Activated naive CD4-positive, alpha-beta T cell treated with anti-CD3 and anti-CD28 coated beads, Interleukin-2, amount 50 U/mL, for 72 hours (primary cell): ENCODE data around the gene SYNGAP1. TPM values are rescaled to one million over a fixed set of nuclear protein-coding genes. Genes with fewer than 3 reads are reported as not detected.
"Not testable (repeated sequence)": the region's sequence is repeated elsewhere in the genome, so short reads cannot be mapped to it uniquely, and the experiment has no call there.

Source experiments
- ATAC-seq, 2 donors: fragments of 150-1000 bp; cut with Tn5 transposase; 2 replicates each; pipeline ENCODE4 v1.10.0; 2021; ENCODE audit warnings: mild to moderate bottlenecking in 2 of 2, moderate library complexity in 2 of 2
- DNase-seq, 2 donors: peaks; one replicate each; pipeline ENCODE4 v3.0.0; 2021 to 2022; ENCODE audit warnings: low spot score in 2 of 2
- H3K27ac Mint-ChIP-seq, 2 donors: one replicate each; pipeline ENCODE4 v1.8.0; 2022; ENCODE audit warnings: mild to moderate bottlenecking in 2 of 2, mixed read lengths in 2 of 2
- H3K36me3 Mint-ChIP-seq, 2 donors: one replicate each; pipeline ENCODE4 v1.8.0; 2022; ENCODE audit warnings: mixed read lengths in 2 of 2
- H3K9me3 Mint-ChIP-seq, 2 donors: one replicate each; pipeline ENCODE4 v1.8.0; 2022; ENCODE audit warnings: mixed read lengths in 2 of 2
- total RNA-seq, 2 donors: library from RNA; stranded (reverse); gene quantifications; one replicate each; pipeline ENCODE4 v1.2.3, GENCODE V29; 2022

The SYNGAP1 gene
- 10 to 100 TPM; 70.5 to 71.7 TPM for total RNA-seq

DNA sequence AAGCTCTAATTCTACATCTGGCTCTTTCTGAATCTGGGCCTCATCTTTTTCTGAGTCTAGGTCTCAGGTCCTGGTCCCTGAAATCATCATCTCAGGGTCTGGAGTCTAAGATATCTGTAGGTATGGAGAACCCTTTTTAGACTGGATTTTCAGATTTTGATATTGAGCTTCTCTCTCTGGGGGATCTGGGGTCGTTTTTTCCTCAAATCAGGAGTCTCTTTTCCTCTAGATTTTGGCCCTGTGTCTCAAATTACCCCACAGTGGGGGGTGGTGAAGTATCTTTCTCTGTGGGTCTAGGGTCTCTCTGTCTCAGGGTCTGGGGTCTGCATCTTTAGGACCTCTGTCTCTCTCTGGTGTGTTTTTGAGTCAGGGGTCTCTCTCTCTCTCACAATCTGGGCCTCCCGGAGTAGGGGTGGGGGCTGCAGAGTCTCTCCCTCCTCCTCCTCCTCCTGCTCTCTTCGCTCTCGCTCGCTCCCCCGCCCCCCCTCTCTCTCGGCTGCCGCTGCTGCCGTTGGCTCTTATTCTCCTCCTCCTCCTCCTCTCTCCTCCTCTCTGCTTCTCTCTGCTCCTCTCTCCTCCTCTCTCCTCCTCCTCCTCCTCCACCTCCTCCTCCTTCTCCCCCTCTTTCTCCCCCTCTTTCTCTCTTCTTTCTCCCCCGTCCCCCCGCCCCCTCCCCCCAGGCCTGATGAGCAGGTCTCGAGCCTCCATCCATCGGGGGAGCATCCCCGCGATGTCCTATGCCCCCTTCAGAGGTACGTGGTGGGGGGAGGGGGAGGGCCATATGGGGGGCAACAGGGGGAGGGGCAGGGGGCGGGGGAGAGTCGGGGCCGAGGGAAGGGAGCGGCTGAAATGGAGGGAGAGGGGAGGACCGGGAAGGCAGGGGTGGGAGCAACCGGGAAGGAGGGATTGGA, at the start of gene SYNGAP1:
Gene SYNGAP1, plus strand, starts transcription at position 486 of the 911 bp plus-strand sequence. Its CDS starts 200 bp downstream, at position 686.
- peaks cover 30 to 39% of the 10 kb centered on the region in 2 donors for H3K36me3 Mint-ChIP-seq
- DNase-seq (peak in 1 of 2 donors; percentile 27), ATAC-seq (no peak)
- no peaks in the 10 kb centered on the region for H3K9me3 Mint-ChIP-seq
- peak within 1 kb of the TSS; percentile 99 to 100 for H3K27ac Mint-ChIP-seq

DNA sequence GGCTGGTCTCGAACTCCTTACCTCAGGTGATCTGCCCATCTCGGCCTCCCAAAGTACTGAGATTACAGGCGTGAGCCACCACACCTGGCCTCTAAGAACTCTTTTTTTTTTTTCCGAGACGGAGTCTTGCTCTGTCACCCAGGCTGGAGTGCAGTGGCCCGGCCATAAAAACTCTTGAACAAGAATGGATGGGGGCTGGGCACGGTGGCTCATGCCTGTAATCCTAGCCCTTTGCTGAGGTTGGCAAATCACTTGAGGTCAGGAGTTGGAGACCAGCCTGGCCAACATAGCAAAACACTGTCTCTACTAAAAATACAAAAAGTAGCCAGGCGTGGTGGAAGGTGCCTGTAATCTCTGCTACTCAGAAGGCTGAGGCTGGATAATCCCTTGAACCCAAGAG, 48.0 kb upstream of the SYNGAP1 start:
- not testable (repeated sequence) for H3K27ac Mint-ChIP-seq, H3K9me3 Mint-ChIP-seq, H3K36me3 Mint-ChIP-seq, ATAC-seq, DNase-seq

DNA sequence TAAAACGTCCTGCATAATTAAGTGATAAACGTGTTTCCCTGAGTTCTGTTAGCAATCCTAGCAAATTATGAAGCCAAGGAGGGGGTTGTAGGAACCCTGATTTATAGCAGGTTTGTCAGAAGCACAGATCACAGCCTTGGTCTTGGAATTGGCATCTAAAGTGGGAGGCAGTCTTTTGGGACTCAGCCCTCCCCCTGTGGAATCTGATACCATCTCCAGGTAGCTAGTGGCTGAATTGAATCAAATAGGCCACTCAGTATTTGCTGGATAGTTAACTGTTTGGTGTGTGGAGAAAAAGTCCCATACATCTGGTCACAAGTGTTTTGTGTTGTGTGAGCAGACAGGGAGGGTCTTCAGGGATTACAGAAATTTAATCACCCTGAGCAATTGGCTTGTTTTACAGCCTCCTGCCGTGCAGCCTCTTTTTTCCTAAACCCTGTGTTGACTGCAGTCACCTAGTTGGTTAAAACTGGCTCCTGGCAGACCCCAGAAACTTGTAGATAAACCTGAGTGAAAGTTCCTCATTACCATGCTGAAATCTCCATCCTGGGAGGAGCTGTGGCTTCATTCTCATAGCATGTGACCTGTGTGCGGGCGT, 47.2 kb upstream of the SYNGAP1 start:
- DNase-seq = no peak
- Mint-ChIP-seq H3K36me3 (no peaks in the 10 kb centered on the region), H3K9me3 (no peaks in the 10 kb centered on the region)

DNA sequence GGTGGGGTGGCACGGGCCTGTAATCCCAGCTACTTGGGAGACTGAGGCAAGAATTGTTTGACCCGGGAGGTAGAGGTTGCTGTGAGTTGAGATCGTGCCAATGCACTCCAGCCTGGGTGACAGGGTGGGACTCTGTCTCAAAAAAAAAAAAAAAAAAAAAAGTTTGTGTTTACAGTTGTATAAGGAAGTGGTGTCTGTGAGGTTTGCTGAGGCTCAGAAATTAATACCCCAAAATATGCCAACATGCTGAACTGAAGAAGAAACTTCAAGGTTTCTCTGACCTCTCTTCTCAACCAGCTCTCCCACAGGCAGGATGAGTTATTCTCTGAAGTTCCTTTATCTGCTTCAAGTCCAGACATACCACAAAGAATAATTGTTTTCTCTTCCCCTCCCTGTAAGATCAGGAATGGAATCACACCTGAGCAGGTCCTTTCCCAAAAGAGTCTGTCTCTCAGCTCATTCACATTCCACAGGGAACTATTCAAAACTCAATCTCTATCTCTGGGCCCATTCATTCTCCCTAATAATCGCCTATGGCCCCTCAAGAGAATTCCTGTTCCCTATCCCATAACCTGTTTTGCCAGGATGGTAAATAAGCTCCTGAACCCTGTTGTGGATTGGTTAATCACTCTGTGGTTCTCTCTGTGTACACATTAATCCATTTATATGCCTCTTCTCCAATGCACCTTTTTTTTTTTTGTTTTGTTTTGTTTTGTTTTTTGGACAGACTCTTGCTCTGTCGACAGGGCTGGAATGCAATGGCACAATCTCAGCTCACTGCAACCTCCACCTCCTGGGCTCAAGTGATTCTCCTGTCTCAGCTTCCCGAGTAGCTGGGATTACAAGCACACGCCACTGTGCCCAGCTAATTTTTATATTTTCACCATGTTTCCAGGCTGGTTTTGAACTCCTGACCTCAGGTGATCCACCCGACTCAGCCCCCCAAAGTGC, 45.6 kb upstream of the SYNGAP1 start:
- H3K36me3 Mint-ChIP-seq = no peaks in the 10 kb centered on the region
- DNase-seq (no peak), ATAC-seq (no peak)
- peak overlapping the region in 1 of 2 donors; percentile 47 for H3K27ac Mint-ChIP-seq
- no peaks in the 10 kb centered on the region for H3K9me3 Mint-ChIP-seq

More for the DNA sequence above, 47.2 kb upstream of the SYNGAP1 start:
- no peak for ATAC-seq
- H3K27ac Mint-ChIP-seq = no peak overlapping the region

DNA sequence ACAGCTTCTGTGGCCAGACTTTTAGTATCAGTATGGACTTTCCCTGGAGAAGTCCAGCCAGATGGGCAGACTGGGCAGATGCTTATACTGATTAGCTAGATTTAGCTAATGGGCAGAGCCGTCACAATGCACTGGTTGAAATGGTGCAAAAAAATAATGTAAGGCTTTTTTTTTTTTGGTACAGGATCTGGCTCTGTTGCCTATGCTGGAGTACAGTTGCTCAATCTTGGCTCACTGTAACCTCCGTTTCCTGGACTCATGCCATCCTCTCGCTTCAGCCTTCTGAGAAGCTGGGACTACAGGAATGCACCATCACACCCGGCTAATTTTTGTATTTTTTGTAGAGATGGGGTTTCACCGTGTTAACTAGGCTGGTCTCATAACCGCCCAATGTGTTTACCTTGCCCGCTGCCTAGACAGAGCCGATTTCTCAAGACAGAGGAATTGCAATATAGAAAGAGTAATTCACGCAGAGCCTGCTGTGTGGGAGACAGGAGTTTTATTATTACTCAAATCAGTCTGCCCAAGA, 44.7 kb upstream of the SYNGAP1 start:
- Mint-ChIP-seq H3K9me3 (no peaks in the 10 kb centered on the region), H3K36me3 (no peaks in the 10 kb centered on the region), H3K27ac (no peak overlapping the region)
- ATAC-seq (no peak), DNase-seq (no peak)

DNA sequence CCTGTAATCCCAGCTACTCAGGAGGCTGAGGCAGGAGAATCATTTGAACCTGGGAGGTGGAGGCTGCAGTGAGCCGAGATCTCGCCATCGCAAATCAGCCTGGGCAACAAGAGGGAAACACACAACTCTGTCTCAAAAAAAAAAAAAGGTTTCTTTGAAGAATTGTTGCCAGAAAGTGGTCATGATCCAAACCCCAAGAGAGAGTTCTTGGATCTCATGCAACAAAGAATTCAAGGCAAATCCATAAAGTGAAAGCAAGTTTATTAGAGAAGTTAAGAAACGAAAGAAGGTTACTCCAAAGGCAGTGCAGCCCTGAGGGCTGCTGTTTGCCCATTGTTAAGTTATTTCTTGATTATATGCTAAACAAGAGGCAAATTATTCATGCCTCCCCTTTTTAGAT, 42.7 kb upstream of the SYNGAP1 start:
- no peaks in the 10 kb centered on the region for H3K36me3 Mint-ChIP-seq
- no peaks in the 10 kb centered on the region for H3K9me3 Mint-ChIP-seq
- no peak overlapping the region for H3K27ac Mint-ChIP-seq
- no peak for DNase-seq
- no peak for ATAC-seq

DNA sequence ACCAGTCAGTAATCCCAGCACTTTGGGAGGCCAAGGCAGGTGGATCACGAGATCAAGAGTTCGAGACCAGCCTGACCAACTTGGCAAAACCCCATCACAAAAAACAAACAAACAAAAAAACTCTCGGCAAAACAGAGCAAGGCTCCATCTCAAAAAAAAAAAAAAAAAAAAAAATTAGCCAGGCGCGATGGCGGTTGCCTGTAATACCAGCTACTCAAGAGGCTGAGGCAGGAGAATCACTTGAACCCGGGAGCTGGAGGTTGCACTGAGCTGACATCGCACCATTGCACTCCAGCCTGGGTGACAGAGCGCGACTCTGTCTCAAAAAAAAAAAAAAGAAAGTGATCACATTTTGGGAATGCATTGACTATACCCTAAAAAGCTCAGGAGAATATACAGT, 40.7 kb upstream of the SYNGAP1 start:
- H3K36me3 Mint-ChIP-seq, ATAC-seq, H3K27ac Mint-ChIP-seq, DNase-seq, H3K9me3 Mint-ChIP-seq: not testable (repeated sequence)

DNA sequence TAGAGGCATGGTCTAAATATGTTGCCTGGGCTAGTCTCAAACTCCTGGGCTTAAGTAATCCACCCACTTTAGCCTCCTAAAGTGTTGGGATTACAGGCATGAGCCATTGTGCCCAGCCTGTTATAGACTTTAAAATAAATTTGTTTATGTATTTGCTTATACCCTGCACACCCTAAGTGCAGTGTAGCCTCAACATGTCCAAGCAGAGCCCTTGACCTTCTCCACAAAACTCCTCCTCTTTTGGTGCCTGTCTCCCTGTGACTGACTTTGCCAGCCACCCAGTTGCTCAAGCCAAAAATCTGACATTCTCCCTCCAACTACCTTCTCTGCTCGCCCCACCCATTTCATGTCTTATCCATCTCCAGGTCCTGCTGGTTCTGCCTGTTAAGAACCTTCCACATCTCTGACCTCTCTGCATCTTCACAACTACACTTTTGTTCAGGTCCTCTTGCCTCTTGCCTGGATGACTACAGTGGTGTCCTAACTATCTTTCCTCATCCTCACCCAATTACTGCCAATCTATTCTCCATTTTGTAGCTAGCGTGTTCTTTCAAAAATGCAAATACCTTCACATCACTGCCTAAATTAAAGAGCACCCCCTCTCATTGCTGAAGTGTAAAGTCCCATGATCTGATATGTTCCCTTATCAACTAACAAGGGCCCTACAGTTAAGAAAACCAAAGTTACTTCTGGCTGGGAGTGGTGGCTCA, 39.4 kb upstream of the SYNGAP1 start:
- ATAC-seq (no peak), DNase-seq (no peak)
- Mint-ChIP-seq H3K27ac (no peak overlapping the region), H3K36me3 (no peaks in the 10 kb centered on the region), H3K9me3 (no peaks in the 10 kb centered on the region)

DNA sequence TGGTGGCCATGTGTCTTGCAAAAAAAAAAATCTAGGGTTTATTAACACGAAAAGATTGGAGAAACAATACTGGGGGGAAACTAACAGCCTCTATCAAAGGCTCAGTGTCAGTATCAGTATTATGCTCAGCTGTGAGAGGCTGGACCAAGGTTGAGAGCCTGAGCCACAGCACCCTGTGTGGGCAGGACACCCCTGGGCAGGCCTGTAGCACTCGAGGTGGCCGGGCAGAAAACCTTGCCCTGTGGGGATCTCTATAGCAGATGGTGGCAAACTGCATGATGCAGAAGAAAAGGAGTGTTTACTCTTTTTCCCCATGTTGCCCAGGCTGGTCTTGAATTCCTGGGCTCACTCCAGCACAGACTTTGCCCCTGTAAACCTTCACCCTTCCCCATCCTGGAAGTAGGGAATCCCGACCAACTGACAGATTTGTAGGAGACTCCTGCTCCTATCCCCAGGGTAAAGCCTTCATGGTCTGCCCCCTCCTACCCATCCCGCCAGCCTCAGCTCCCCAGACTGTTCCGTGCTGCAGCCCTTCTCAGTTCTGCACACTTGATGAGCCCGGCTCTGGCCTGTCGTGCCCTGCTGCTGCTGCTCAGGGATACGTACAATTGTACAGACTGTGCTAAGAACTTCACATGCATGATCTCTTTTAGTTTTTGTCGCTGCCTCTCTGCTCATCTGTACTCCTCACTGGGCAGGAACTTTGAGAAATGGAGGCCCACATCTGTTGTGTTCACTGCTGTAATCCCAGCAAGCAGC, 36.3 kb upstream of the SYNGAP1 start:
- no peak for DNase-seq
- no peak overlapping the region for H3K27ac Mint-ChIP-seq
- no peaks in the 10 kb centered on the region for H3K36me3 Mint-ChIP-seq
- no peaks in the 10 kb centered on the region for H3K9me3 Mint-ChIP-seq
- no peak for ATAC-seq

DNA sequence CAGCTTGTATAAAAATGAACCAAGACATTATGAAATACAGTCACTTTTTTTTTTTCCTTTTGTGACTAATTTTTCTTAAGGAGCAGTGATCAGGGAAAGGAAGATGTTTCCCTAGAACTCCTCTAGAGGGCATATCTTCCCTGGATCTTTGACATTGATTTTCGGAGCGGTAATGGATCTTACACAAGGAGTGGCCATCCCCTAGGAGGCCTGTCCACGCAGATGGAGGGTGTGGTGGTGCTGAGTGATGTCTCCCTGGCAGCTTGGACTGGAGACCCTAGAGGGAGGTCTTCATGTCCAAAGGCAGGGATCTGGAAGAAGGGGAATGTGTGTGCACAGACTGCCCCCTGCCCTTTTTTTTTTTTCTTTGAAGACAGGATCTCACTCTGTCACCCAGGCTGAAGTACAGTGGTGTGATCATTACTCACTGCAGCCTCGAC, 35.3 kb upstream of the SYNGAP1 start:
- H3K9me3 Mint-ChIP-seq = no peaks in the 10 kb centered on the region
- no peak for DNase-seq
- H3K27ac Mint-ChIP-seq = no peak overlapping the region
- no peak for ATAC-seq
- no peaks in the 10 kb centered on the region for H3K36me3 Mint-ChIP-seq

DNA sequence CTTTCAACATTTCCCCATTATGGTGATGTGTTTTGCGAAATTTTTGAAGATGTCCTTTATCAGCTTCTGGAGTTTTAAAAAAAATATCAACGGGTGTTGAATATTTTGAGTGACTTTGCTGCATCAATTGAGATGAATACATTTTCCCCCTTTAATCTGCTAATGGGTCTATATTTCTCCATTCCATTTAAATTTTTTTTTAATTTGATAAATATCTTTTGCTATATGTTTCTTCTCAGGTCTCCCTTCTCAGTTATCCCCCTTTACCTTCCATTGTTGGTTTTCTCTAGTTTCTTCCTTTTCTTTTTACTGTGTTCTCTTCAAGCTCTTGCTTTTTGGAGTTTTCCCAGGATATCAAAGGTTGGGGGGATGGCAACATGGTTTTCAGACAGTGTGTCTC, 29.7 kb upstream of the SYNGAP1 start:
- peaks cover 19 to 20% of the 10 kb centered on the region in 2 donors for H3K36me3 Mint-ChIP-seq
- H3K9me3 Mint-ChIP-seq = no peaks in the 10 kb centered on the region
- no peak for DNase-seq
- peak overlapping the region; percentile 95 to 99 for H3K27ac Mint-ChIP-seq
- ATAC-seq = no peak

DNA sequence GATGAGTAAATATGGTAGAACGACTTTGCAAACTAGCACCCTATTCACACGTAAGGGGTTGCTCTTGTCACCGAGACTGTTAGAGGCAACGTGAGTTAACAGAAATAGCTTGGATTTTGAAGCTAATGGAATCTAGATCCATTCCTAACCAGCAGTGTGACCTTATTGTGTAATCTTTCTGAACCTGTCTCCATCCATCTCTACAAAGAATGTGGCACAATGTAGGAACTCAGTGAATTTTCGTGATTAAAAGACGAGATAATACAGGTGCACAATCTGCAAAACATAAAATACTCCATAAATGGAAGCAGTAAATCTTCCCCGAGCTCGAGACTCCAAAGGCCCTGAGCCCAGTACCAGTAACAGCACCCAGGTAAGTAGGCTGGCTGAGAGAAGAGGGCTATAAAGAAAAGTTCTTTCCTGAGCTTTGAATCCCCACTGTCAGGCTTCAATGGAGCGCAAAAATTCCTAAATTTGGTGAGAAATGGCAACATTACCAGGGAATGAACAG, 29.0 kb upstream of the SYNGAP1 start:
- H3K36me3 Mint-ChIP-seq = peaks cover 19 to 22% of the 10 kb centered on the region in 2 donors
- peak overlapping the region; percentile 95 to 99 for H3K27ac Mint-ChIP-seq
- DNase-seq = no peak
- no peaks in the 10 kb centered on the region for H3K9me3 Mint-ChIP-seq
- ATAC-seq = no peak

DNA sequence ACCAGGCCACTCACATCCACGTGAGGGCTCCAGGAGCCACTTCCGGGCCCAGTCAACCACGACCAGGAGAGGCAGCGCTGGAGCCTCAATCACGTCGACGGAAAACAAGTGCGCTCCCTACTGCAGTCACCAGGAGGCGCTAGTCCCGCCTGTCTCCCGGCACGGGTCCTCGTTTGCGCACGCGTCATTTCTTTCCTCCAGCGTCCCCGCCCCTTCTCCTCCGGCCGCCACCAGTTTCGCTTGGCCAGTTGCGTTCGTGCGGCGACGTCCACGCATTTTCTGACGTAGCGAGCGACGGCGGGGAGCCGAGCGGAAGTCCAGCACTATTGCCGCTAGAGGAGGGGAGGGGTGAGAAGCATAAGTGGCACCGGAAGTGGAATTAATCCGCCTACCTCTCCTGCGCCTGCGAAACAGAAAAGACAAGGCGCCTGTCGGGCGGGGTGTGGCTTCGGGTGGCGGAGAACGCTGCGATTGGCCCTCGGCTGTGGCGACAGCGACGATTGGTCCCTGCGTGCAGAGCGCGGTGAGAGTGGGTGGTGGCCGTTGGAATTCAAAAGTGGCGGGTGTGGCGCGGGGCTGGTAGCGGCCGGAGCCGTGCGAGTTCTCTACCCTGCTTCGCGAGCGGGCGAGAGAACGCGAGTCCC, 28.5 kb upstream of the SYNGAP1 start, which contains the start of gene KIFC1:
Gene KIFC1, plus strand, starts transcription at position 546 of the 644 bp plus-strand sequence. CDS start 163 bp downstream, outside the sequence.
- no peaks in the 10 kb centered on the region for H3K9me3 Mint-ChIP-seq
- H3K36me3 Mint-ChIP-seq = peaks cover 19 to 27% of the 10 kb centered on the region in 2 donors
- DNase-seq (peak; percentile 99 to 100), ATAC-seq (peak; percentile 87 to 92)
- H3K27ac Mint-ChIP-seq = peak within 1 kb of the TSS; percentile 95 to 99

DNA sequence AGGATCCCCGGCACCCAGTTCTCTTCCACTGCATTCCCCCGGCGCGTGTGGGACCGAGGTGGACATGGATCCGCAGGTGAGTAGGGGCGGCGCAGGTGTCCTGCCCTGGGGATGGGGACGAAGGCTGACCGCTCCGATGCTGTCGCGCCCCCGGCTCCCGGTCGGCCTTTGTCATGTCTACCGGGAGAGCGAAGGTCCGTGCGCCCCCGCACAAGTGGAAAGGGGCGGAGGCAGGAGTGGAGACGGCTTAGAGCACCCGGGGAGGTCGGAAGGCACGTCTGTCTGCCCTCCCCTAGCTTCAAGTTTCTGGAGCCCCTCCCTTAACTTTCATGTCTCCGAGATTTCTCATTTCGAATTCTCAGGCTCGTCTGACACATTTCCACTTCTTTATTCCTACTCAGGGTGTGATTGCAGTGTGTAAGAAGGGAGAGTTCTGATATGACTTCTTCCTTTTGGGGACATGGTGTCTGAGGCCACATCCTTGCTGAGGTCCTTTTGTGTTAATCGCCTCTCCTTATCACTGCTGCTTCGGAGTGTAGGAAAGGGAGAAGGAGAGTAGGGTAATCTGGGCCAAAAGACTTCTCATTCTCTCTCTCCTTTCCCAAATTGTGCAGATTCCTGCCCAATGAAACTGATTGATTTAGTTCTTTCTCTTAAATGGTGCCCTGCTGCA, 27.8 kb upstream of the SYNGAP1 start:
- ATAC-seq (peak; percentile 62 to 75), DNase-seq (peak in 1 of 2 donors; percentile 74)
- Mint-ChIP-seq H3K36me3 (peaks cover 19 to 27% of the 10 kb centered on the region in 2 donors), H3K9me3 (no peaks in the 10 kb centered on the region), H3K27ac (peak overlapping the region; percentile 95 to 99)
